HepG2 (cell line): Measurements from ENCODE around the gene CCNQ. TPM values are rescaled to one million over a fixed set of nuclear protein-coding genes. Genes with fewer than 3 reads are reported as not detected.

Source experiments
- ATAC-seq: fragments of 200-7000 bp; cut with Tn5 transposase; 3 replicates; pipeline ENCODE4 v1.9.1; 2020; ENCODE audit warnings: mild to moderate bottlenecking, moderate library complexity
- BruUV-seq: library from RNA; stranded (reverse); fragments of 400-500 nt; replicated peaks from 2 replicates; lab custom pipeline; 2021; lab: Mats Ljungman, UMichigan
- CTCF ChIA-PET: fragments of 300-600 bp; formaldehyde crosslinking; extraction: SDS; loops from one replicate; lab custom pipeline; 2021; ENCODE audit warnings: low total read pairs, inconsistent platforms, low intra/inter-chr PET ratio; lab: Yijun Ruan, JAX
- POLR2A ChIA-PET: fragments of 350-600 bp; sonication (Branson Sonifier 250); formaldehyde crosslinking; loops from one replicate; lab custom pipeline; 2020; ENCODE audit warnings: antibody characterized with exemption, inconsistent platforms; lab: Yijun Ruan, JAX
- DNase-seq: peaks from one replicate; pipeline ENCODE4 v3.0.0-alpha.2; 2015; ENCODE audit warnings: low spot score
- FAIRE-seq: peaks from 3 replicates; lab custom pipeline; 2011; peaks lifted over from hg19 to GRCh38; lab: Jason Lieb, UNC
- H2AFZ ChIP-seq: one replicate; pipeline ENCODE4 v1.6.1; 2011; ENCODE audit warnings: low read length, inconsistent platforms
- H3K27ac ChIP-seq: fragments of 300-600 bp; 3 replicates; pipeline ENCODE4 v1.8.0; 2011; ENCODE audit warnings: mixed run types, mild to moderate bottlenecking, mixed read lengths, low read length, inconsistent platforms; ENCODE audit not compliant: insufficient read depth; ENCODE audit errors: extremely low read length
- H3K27me3 ChIP-seq, 2 experiments: fragments of 200-600 bp in 1 of 2; 2 replicates in 1 of 2; 3 replicates in 1 of 2; pipeline versions ENCODE4 v1.6.0 to v1.8.0; 2011; ENCODE audit warnings: low read length in 2 of 2, mild to moderate bottlenecking in 2 of 2, moderate library complexity in 2 of 2, inconsistent platforms in 1 of 2; ENCODE audit not compliant: insufficient read depth in 2 of 2, control insufficient read depth in 1 of 2
- H3K36me3 ChIP-seq, 2 experiments: fragments of 200-600 bp in 1 of 2; replicated peaks in 1 of 2; 2 replicates in 1 of 2; 3 replicates in 1 of 2; pipeline versions ENCODE4 v1.5.1 to v1.8.0; 2011; ENCODE audit warnings: low read length in 2 of 2, inconsistent platforms in 1 of 2; ENCODE audit not compliant: insufficient read depth in 2 of 2, control insufficient read depth in 1 of 2
- H3K4me1 ChIP-seq: 2 replicates; pipeline ENCODE4 v1.5.1; 2012; ENCODE audit warnings: low read length, inconsistent platforms; ENCODE audit not compliant: insufficient read depth
- H3K4me2 ChIP-seq: 2 replicates; pipeline ENCODE4 v1.6.0; 2011; ENCODE audit warnings: low read depth, low read length, inconsistent platforms
- H3K4me3 ChIP-seq, 3 experiments: fragments of 200-600 bp in 1 of 3; sonication (generic), shearing (Covaris generic) in 1 of 3; replicated peaks in 1 of 3; 2 replicates each; pipeline ENCODE4 v1.5.1; 2011 to 2016; ENCODE audit warnings: low read length in 3 of 3, inconsistent platforms in 2 of 3, low read depth in 2 of 3, mild to moderate bottlenecking in 2 of 3, control low read depth in 1 of 3, mixed read lengths in 1 of 3; ENCODE audit not compliant: insufficient read depth in 1 of 3
- H3K79me2 ChIP-seq: one replicate; pipeline ENCODE4 v1.6.1; 2011; ENCODE audit warnings: low read length, inconsistent platforms; ENCODE audit not compliant: insufficient read depth
- H3K9ac ChIP-seq: 2 replicates; pipeline ENCODE4 v1.6.0; 2011; ENCODE audit warnings: mild to moderate bottlenecking, low read depth, low read length, inconsistent platforms; ENCODE audit not compliant: insufficient read depth
- H3K9me3 ChIP-seq: 2 replicates; pipeline ENCODE4 v1.5.1; 2012; ENCODE audit warnings: mild to moderate bottlenecking, low read length
- H4K20me1 ChIP-seq: 2 replicates; pipeline ENCODE4 v1.6.0; 2011; ENCODE audit warnings: inconsistent platforms, mild to moderate bottlenecking, low read length, moderate library complexity; ENCODE audit not compliant: insufficient read depth
- HMGA1 ChIP-seq: sonication (generic); formaldehyde crosslinking; conservative IDR thresholded peaks from 2 replicates; pipeline ENCODE4 v1.4.0; 2020; ENCODE audit warnings: missing genetic modification reagents
- ZHX2 ChIP-seq, 2 experiments: sonication (generic) in 1 of 2; formaldehyde crosslinking in 1 of 2; IDR thresholded peaks; 2 replicates each; pipeline versions ENCODE4 v1.6.1 to v1.9.0; 2014 to 2022; ENCODE audit warnings: antibody characterized with exemption in 1 of 2, borderline replicate concordance in 1 of 2, inconsistent platforms in 1 of 2, low read depth in 1 of 2, missing genetic modification reagents in 1 of 2
- ZNF317 ChIP-seq: sonication (generic); formaldehyde crosslinking; IDR thresholded peaks from 2 replicates; pipeline ENCODE4 v1.5.0; 2020; ENCODE audit warnings: mild to moderate bottlenecking, missing genetic modification reagents
- WGBS: methylation state at CpG from one replicate; pipeline ENCODE4 v1.1.6; 2017; ENCODE audit warnings: low lambda C conversion rate; 5-methylcytosine and 5-hydroxymethylcytosine counted together
- in situ Hi-C: cut with HindIII; loops from 2 replicates; pipeline ENCODE4 v1.10.0; 2017; ENCODE audit warnings: low pct_unique_long_range_greater_than_20kb; ENCODE audit not compliant: extremely low pct_ligation_motif_present
- intact Hi-C: fragments of 100-400 bp; cut with micrococcal nuclease; formaldehyde crosslinking; loops from one replicate; pipeline ENCODE4 v1.10.0; 2022; ENCODE audit not compliant: unreplicated experiment
- polyA plus RNA-seq, 8 experiments: library from polyadenylated mRNA; depleted of rRNA in 3 of 8; stranded (reverse) in 7 of 8; unstranded in 1 of 8; fragments of >200 nt; fragmentation: Illumina TruSeq in 4 of 8; extraction: Trizol in 4 of 8; gene quantifications; 2 replicates each; pipeline versions ENCODE4 v1.2.1 to v1.2.3, GENCODE V29; 2011 to 2016; ENCODE audit warnings: low read depth in 4 of 8, missing spikeins in 1 of 8, mixed read lengths in 1 of 8; ENCODE audit not compliant: insufficient read depth in 1 of 8
- total RNA-seq, 5 experiments: library from RNA; depleted of rRNA; stranded (reverse); fragments of >200 nt; fragmentation: Illumina TruSeq; extraction: Trizol; gene quantifications; 2 replicates each; pipeline ENCODE4 v1.2.3, GENCODE V29; 2016; ENCODE audit warnings: low read depth in 1 of 5

Gene CCNQ
- total and polyA plus RNA-seq, 2 of the 13 experiments (the other 11 are each of a cell fraction or from before 2014, with no cell fraction given): 15.0 to 25.5 TPM

GRCh38 chrX:153592966-153593688 is 5.8 kb downstream of the CCNQ start (continued):
- no peak for TF ChIP-seq ZHX2 (IDR thresholded peaks at IDR 0.05; ENCODE audit: low read depth)
- TF ChIP-seq ZHX2 (CRISPR knock-in tag; IDR thresholded peaks at IDR 0.05; ENCODE audit: borderline replicate concordance): no peak
- TF ChIP-seq ZNF317: no peak

GRCh38 chrX:153592091-153592833 is 6.7 kb downstream of the CCNQ start:
- no TSS peak for BruUV-seq
- POLR2A ChIA-PET: no interaction called here
- DNase-seq (no peak), ATAC-seq (no peak), FAIRE-seq (no peak)
- Histone ChIP-seq H3K4me3 (no peak overlapping the region), H3K79me2 (no peaks in the 10 kb centered on the region), H3K36me3 (peaks cover 3 to 7% of the 10 kb centered on the region in 2 experiments; a peak in 3 of 5 replicates), H3K4me2 (no peak overlapping the region), H3K27me3 (no peaks in the 10 kb centered on the region), H2AFZ (no peak overlapping the region), H3K9ac (no peak overlapping the region), H3K4me1 (peaks cover 8% of the 10 kb centered on the region; the same call in 1 of the 2 replicates), H3K9me3 (no peaks in the 10 kb centered on the region), H3K27ac (no peak overlapping the region), H4K20me1 (no peaks in the 10 kb centered on the region)
- 100% methylated on average over 6 of the region's 30 CpGs for whole genome bisulfite sequencing
- no peak for TF ChIP-seq HMGA1 (CRISPR knock-in tag)
- CTCF ChIA-PET: no interaction called here
- in situ Hi-C loops (no loop called here), intact Hi-C loops (no loop called here)
